Activated T-cell treated with anti-CD3 and anti-CD28 coated beads for 48 hours (primary cell): Measurements from ENCODE around the gene BRD9.
"Not testable (repeated sequence)": the region's sequence is repeated elsewhere in the genome, so short reads cannot be mapped to it uniquely, and the experiment has no call there.

Experiments
- DNase-seq: peaks from one replicate; pipeline ENCODE4 v3.0.0-alpha.2; 2020; ENCODE audit warnings: low read depth

Gene BRD9

DNA sequence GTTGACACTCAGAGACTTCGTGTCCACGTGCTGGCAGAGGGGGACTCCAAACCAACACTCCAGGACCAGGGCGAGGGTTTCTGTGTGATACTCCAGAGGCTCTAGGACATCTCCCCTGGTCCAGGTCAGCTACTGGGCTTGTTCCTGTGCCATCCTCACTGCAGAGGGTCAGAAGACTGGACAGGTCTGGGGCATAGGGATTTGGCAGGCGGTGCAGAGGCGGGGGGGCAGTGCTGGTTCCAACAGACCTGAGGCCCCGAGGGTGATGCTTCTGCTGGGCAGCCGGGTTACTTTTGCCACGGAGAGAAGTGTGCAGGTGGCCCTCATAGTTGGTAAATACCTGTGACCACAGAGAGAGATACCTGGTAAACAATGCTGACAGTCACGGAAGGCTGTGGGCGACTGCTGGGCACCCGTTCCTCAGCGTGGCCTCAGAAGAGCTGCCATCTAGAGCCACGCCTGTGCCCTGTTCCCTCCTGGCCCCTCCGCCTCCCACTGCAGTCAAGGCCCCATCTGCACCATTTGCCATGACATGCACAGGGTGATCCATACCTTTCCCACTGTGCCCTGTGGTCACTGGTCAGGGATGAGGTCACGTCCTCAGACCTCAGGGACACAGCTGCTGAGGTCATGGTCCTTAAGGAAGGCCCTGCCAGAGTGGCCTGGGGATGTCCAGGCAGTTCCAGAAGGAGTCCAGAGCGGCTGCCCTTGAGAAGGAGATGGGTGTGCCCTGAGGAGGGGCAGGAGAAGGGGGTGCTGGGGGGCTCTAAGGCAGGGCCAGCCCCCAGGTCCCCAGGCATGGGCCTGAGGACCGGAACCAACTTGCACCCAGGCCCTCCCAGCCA is 30.1 kb upstream of the BRD9 start:
- no peak for DNase-seq

DNA sequence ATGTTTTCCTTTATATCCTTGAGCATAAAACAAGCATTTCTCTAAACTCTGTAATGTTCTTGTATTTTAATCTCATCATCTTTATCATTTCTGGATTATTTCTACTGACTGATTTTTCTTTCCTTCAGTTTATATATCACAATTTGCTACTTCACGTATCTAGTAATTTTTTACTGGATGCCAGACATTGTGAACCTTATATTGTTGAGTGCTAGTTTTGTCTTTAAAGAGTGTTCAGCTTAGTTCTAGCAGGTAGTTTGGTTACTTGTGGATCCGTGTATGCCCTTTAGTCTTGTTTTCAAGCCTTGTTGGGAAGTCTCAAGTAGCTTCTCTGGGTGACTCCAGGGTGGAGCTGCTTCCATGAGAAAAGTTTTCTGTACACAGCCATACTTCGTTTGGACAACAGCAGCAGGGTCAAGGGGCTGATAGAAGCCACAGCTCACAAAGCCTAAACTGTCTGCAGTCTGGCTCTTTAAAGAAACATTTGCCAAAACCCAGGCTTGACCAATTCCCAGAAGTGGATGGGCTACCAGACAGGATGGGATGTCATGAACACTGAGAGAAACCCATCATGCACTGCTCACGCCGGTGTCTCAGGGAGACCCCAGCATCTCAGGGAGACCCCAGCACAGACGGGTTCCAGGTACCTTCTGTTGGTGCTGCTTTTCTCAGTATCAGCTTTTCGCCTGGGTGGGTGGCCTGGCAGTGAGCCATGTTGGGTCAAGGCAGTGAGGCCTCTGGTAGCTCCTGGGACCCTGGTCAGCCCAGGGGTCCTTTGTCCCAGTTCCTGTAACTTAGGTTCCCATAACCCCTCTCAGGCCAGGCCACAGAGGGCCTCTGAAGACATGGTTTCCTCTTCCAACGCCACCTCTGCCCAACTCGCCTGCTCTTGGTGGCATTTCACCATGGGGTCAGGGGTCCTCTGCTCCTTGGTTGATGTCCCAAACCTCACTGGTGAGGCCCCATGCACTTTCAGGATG is 29.1 kb upstream of the BRD9 start:
- no peak for DNase-seq

DNA sequence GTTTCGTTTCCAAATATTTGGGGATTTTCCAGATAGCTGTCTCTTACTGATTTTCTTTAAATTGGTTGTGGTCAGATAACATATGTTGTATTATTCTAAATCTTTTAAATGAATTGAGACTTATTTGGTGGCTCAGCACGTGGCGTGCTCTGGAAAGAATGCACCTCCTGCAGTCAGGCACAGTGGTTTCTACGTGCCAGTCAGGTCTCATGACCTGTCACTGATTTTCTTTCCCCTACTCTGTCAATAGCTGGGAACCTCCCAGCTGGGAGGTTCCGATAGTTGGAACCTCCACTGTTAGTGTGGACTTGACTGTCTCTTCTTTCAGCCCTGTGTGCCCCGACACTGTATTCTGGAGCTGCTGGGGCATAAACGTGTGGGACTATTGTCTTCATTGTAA is 27.7 kb upstream of the BRD9 start:
- no peak for DNase-seq

DNA sequence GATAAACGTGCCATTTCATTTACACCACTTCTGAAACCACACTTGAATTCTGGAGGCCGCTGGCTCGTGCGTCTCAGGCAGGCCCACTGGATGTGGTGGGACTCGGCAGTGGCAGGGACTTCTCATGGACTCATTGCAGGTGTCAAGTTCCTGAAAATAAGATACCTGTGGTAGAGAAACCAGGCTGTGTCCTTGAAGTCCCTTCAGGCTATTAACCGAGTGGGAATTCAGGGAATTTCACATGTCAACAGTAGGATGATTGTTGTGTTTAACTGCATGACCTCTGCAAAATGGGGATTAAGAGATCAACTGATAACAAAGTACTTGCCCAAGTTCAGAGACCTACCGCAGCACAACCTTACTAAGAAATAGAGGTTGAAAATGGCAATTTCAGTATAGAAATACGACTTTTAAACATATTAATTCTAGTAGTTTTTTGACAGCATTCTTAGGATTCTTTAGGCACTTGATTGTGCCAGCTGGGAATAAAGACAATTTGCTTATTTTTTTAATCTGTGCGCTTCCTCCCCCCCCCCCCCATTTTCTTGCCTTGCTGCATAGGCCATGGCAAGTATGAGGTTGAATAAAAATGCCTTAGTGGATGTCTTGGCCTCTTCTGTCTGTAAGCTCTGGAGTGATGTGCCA is 26.9 kb upstream of the BRD9 start:
- no peak for DNase-seq

DNA sequence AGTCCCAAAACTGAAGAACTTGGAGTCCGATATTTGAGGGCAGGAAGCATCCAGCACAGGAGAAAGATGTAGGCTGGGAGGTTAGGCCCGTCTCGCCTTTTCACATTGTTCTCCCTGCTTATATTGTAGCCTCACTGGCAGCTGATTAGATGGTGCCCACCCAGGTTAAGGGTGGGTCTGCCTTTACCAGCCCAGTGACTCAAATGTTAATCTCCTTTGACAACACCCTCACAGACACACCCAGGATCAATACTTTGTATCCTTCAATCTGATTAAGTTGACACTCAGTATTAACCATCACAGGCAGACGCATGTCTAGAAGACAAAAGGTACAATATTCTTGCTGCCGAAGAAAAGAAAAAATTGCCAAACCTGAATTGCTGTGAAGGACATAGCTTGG is 26.1 kb upstream of the BRD9 start:
- not testable (repeated sequence) for DNase-seq

DNA sequence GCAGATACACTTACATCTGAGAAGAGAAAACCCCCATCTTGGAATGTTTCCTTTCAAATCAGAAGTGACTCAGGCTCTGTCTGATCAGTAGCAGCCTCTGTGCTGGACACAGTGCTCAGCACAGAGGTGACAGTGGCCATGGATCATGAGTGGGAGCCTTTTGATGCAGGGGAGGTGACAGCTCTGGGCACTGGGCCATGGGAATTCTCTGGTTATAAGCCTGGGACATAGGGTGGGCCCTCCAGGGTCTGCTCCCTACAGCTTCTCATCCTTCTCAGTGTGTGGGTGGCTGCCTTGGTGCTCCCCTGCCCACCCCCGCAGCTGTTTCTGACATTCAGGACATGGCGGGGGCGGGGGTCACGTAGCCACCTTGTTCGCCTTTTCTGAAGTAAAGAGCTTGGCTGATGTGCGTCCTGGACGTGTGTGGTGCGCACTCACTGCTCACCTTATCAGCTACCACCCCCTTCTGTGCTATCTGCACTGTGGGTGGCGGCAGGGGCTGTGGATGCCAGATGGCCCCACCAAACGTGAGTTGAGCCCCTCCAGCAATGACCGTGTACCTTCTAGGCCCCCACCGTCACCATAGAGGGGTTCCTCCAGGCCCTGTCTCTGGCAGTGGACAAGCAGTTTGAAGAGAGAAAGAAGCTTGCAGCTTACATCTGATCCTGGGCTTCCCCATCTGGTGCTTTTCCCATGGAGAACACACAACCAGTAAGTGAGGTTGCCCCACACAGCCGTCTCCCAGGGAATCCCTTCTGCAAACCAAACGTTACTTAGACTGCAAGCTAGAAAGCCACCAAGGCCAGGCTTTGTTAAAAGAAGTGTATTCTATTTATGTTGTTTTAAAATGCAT is 24.1 kb upstream of the BRD9 start:
- DNase-seq: no peak

DNA sequence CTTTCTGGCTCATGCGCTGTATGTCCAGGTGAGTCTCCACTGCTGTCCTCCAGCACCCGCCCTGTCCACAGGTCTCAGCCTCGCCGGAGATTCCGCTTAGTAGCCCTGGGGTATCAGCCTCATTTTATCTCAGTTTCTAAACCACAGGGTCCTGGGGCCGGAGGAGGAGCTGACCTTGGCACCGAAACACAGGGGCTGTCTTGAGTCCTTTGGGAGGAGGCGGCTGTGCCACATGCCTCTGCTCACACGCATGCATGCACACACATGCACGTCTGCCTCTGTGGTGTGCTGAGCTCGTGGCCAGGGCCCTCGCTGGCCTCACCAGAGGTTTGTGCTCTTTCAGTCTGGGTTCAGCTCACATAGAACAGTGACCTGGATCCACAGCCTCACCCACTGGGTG is 23.3 kb upstream of the BRD9 start:
- DNase-seq: no peak

DNA sequence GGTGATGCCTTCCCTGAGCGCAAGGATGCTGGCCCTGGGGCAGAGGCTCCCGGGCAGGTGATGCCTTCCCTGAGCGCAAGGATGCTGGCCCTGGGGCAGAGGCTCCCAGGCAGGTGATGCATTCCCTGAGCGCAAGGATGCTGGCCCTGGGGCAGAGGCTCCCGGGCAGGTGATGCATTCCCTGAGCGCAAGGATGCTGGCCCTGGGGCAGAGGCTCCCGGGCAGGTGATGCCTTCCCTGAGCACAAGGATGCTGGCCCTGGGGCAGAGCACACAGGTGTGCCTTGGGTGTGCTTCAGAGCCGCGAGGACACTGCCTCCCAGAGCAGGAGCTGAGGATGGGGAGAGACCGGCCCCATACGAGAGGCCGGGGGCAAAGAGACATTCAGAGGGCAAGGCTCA is 22.7 kb upstream of the BRD9 start:
- not testable (repeated sequence) for DNase-seq

DNA sequence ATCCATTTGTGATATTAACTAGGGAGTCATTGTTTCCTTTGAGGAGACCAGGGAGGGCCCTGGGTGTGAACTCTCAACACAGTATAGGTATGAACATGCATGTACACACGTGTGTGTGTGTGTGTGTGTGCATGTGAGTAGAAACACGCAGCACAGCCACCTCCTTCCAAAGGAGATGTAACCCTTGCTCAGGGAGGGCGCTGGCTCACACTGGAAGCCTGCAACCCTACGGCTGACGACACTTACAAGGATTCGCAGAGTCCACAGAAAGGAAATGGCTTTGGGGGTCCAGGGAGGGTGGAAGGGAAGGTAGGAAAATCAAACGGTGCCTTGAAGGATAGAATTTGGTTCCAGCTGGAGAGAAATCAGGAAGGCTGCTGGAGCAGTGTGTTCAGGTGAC is 22.0 kb upstream of the BRD9 start:
- DNase-seq: no peak

DNA sequence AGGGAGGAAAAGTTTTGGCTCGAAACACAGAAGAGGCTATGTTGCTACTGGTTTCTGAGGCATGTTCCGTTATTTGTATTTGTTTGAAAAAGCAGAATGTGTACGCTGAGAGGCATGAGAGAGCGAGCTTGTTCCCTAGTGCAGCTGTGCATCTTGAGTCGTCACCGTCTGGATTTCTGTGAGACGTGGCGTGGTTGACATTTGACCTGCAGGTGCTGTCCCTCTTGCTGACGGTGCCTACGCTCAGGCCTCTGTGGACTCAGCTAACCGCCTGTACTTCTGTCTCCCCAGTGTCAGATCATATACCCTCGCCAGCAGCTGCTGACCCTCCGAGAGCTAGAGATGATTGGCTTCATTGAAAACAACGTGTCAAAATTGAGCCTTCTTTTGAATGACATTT is 21.6 kb upstream of the BRD9 start:
- DNase-seq: no peak

DNA sequence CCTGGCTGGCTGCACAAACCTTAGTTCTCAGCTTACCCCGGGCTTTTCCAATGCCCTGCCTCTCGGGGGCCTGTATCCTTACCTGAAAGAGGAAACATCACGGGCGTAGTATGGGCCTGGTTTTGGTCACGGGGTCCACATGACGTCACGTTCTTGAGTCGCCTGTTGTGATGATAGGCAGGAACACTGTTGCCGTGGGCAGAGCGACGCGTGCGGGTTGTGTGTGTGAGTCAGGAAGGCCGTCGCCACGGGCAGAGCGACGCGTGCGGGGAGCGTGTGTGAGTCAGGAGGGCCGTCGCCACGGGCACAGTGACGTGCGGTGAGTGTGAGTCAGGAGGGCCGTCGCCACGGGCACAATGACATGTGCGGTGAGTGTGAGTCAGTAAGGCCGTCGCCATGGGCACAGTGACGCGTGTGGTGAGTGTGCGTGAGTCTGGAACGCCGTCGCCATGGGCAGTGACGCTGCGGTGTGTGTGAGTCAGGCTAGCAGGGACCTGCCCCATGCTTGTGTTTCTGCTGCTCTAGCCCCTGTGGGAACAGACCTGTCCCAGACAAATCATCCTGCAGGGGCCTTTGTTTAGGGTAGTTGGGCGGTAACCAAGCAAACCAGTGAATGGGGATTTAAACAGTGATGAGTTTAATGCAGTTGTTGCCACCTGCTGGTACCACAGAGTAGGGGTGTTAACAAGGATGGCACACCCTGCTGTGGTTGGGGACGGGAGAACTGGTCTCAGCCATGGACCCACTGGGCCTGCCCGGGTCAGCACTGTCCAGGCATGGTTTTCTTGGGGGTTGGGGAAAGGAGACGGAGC is 19.9 kb upstream of the BRD9 start:
- DNase-seq: peak; percentile 81

DNA sequence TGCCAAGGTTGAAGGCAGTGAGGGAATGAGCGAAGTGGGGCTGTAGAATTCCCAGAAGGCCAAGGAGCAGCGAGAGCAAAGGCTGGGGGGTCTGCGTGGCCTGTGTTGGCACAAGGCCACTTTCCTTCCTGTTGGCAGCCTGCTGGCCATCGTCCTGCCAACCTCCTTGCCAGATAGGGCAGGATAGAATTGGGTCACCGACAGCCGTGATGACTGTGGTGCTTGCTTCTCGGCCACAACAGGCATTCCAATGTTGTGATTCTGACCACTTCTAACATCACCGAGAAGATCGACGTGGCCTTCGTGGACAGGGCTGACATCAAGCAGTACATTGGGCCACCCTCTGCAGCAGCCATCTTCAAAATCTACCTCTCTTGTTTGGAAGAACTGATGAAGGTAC is 19.0 kb upstream of the BRD9 start:
- DNase-seq: no peak

DNA sequence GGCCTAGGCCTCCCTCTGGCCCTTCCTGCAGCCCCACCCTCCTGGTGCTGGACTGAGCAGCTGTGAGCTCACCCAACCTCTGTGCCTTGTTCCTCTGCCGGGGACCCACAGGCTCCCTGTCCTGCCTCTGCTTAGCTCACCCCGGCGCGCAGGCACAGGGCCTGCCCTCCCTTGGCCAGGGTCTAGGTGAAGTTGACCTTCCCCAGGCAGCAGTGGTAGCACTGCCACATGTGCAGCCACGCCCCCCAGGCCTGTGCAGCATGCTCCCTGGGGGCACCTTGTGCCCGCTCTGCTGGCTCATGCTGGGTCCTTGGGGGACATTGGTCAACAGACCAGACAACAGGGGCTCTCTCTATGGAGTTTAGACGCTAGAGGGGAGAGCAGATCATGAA is 18.2 kb upstream of the BRD9 start:
- no peak for DNase-seq

DNA sequence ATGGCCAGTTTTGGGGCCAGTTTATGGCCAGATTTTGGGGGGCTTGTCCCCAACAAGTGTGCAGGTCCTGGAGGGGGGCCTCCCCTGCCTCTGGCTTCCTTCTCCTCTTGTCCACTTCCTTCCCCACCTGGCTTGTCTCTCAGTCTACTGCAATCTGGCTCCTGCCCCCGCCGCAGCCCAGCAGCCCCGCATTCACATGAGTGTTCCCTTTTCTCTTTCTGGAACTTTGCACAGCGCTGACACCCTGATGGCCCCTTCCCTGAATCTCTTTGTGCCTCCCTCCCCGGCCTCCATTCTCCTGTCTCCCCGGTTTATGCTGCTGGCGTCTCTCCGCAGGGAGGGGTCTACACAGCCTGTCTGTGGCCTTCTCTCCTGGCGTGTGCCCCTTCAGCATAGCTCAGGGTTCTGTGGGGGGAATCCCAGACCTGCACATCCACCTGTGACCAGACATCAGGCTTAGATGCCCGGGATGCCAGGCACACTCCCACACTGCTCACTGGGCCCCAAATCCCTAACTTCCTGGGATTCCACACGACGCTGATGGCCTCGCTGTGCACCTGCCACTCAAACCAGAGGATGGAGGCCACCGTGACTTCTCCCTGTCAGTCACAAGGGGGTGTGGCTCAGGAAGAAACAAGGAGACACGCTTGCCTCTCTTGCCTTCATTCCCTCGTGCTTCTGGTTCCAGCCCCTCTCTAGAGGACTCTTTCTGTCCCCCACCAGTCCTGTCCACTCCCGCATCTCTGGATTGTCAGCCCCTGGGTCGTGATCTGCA is 17.6 kb upstream of the BRD9 start:
- DNase-seq: no peak

DNA sequence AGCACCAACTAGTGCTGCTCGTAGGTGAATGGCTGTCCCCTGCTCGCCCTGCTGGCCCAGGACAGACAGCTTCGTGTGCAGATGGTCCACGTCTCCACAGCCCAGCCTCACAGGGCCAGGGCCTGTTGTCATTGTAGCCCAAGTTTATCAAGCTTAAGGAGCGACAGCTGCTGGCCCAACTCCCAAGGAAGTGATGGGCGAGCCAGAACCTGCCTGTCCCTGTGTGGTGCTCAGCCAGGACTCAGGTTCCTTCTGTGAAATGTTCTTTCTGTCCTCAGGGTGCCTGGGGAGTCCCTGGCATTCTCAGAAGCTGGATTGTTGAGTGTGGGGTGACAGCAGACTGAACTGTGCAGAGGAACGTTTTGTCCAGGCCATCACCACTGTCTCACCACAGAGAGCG is 16.5 kb upstream of the BRD9 start:
- no peak for DNase-seq

DNA sequence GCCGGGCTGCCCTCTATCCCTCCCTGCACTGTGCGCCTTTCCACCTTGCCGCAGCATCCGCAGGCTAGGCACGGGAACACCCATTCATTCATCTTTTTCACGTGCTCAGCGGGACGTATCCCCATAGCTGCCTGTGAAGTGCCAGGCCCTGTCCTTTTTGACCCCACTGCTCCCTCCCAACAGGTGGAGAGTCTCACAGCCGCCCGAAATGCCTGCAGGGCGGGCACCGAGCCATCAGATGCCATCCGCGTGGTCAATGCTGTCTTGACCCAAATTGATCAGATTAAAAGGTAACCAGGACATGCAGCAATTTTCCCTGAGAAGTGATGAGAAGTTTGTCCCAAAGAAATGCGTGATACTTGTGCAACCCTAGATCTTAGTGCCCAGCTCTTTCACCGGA is 15.6 kb upstream of the BRD9 start:
- DNase-seq: no peak

DNA sequence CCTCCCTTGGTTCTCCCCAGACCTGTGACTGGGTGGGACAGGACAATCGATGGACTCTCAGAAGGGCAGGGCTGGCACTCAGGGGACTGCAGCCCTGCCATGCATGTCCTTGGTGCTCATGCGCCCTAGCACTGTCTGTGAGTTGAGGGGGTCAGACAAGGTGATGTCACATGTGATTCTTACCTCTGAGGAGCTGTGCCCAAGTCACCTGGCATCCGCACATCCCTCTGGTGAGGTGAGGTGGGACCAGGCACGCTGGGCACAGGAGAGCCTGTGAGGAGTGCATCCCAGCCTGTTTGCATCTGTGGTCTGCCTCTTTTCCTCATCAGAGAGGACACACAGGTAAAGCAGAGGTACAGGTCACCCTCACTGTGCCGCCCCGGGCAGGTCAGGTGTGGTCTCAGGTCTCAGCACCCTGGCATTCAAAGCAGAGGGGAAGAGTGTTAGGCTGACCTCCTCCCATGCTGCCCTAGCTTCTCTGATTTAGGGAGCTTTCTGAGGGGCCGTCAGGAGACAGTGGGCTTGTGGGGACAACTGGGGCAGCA is 14.8 kb upstream of the BRD9 start:
- DNase-seq: no peak

DNA sequence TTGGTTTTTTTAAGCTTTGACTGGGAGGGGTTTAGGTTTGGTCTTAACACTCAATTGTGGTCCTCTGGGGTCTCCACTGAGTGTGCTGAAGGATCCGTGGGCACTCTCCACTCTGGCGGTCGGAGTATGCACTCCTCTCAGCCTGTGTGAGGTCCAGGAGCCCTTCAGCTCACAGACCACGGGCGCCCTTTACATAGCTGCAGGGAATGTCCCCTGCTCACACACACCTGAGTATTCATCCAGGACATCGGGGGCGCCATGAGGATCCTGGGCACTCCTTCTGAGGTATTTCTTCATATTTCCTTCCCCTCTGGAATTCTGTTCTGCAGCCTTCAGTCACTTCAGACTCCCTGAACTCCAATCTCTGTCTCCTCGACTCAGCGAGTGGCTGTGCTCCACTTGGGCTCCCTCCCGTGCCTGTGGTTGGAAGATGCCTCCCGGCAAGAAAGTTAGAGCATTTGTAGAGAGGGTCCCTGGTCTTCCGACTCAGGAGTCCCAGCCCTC is 12.6 kb upstream of the BRD9 start:
- DNase-seq: no peak

DNA sequence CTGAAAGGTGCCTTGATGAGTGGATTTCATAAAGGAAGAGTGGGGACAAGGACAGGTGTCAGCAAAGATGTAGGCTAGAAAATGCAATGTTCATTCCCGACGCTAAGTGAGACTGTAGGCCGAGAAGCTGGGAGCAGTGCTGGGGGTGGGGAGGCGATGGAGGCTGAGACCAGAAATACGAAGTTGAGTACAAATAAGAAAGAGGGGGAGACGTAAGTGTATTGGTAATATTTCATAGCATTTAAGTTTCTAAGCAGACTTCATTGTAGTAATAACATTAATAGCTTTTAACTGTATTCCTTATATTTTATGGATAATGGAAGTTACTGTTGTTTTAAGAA is 11.1 kb upstream of the BRD9 start:
- DNase-seq: no peak
